ENCODE measurements around the gene CCBE1.

- no peak for TF ChIP-seq ELF4 (IDR thresholded peaks at IDR 0.05)
- TF ChIP-seq ARNT (IDR thresholded peaks at IDR 0.05): no peak
- no peak for TF ChIP-seq ZNF384 (IDR thresholded peaks at IDR 0.05)
- TF ChIP-seq, protein P1, sequence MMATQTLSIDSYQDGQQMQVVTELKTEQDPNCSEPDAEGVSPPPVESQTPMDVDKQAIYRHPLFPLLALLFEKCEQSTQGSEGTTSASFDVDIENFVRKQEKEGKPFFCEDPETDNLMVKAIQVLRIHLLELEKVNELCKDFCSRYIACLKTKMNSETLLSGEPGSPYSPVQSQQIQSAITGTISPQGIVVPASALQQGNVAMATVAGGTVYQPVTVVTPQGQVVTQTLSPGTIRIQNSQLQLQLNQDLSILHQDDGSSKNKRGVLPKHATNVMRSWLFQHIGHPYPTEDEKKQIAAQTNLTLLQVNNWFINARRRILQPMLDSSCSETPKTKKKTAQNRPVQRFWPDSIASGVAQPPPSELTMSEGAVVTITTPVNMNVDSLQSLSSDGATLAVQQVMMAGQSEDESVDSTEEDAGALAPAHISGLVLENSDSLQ (IDR thresholded peaks at IDR 0.05): no peak
- no peak for TF ChIP-seq SP1 (IDR thresholded peaks at IDR 0.05)
- no peak for TF ChIP-seq BHLHE40 (IDR thresholded peaks at IDR 0.05; ENCODE audit: borderline replicate concordance)
- no peak for TF ChIP-seq SUZ12 (IDR thresholded peaks at IDR 0.05)
Observed at GRCh38 chr18:59718108-59718463, 20.9 kb upstream of the CCBE1 start.

Measured in HEK293T (cell line).